Right lobe of liver (tissue), 4 donors: ENCODE data around the gene TRAIP.
"Not testable (repeated sequence)": the region's sequence is repeated elsewhere in the genome, so short reads cannot be mapped to it uniquely, and the experiment has no call there.

Experiments
- POLR2A ChIP-seq: fragments of 450-650 bp; IDR thresholded peaks from one replicate; pipeline ENCODE4 v1.6.1; 2017; ENCODE audit warnings: antibody characterized with exemption, mild to moderate bottlenecking
- TF ChIP-seq, protein P1 (sequence below), 4 donors: fragments of 200-600 bp in 3 of 4; fragments of 450-650 bp in 1 of 4; IDR thresholded peaks; one replicate each; pipeline versions ENCODE4 v1.5.1 to v1.8.0; 2016 to 2022; ENCODE audit warnings: antibody characterized with exemption in 4 of 4, mild to moderate bottlenecking in 2 of 4
- donor health status: DM: no; HTN: no; CAD: no.
- donor health status: DM: no; HTN: no; CAD: no.
- donor health status: DM: no; HTN: yes; CAD: no.

DNA sequence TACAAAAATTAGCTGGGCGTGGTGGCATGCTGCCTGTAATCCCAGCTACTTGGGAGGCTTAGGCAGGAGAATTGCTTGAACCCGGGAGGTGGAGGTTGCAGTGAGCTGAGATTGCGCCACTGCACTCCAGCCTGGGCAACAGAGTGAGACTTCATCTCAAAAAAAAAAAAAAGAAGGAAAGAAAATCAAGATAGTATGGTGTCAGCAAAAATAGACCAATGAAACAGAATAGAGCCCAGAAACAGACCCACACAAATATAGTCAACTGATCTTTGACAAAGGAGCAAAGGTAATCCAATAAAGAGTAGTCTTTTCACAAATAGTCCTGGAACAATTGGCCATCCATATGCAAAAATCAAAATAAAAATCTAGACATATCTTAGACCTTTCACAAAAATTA is 33.2 kb downstream of the TRAIP start:
- TF ChIP-seq, protein P1, sequence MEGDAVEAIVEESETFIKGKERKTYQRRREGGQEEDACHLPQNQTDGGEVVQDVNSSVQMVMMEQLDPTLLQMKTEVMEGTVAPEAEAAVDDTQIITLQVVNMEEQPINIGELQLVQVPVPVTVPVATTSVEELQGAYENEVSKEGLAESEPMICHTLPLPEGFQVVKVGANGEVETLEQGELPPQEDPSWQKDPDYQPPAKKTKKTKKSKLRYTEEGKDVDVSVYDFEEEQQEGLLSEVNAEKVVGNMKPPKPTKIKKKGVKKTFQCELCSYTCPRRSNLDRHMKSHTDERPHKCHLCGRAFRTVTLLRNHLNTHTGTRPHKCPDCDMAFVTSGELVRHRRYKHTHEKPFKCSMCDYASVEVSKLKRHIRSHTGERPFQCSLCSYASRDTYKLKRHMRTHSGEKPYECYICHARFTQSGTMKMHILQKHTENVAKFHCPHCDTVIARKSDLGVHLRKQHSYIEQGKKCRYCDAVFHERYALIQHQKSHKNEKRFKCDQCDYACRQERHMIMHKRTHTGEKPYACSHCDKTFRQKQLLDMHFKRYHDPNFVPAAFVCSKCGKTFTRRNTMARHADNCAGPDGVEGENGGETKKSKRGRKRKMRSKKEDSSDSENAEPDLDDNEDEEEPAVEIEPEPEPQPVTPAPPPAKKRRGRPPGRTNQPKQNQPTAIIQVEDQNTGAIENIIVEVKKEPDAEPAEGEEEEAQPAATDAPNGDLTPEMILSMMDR (IDR thresholded peaks at IDR 0.05) = not testable (repeated sequence)
- not testable (repeated sequence) for TF ChIP-seq POLR2A
